HG03064 (cell line): ENCODE results near the gene TTC13.

Experiments
- ATAC-seq: cut with Tn5 transposase; IDR thresholded peaks from one replicate; pipeline ENCODE4 v1.9.1; 2021; ENCODE audit warnings: low read depth; ENCODE audit not compliant: unreplicated experiment

Gene TTC13

GRCh38 chr1:230877924-230878590, 100.6 kb downstream of the TTC13 start:
- no peak for ATAC-seq

GRCh38 chr1:230877146-230877923, 101.3 kb downstream of the TTC13 start:
- ATAC-seq: no peak

GRCh38 chr1:230876660-230877059, 102.0 kb downstream of the TTC13 start:
- ATAC-seq: no peak

- ATAC-seq: no peak
Measured at GRCh38 chr1:230875370-230875769, 103.3 kb downstream of the TTC13 start.

GRCh38 chr1:230870916-230871315, 107.7 kb downstream of the TTC13 start:
- no peak for ATAC-seq

GRCh38 chr1:230869500-230869899, 109.2 kb downstream of the TTC13 start:
- no peak for ATAC-seq

- ATAC-seq: peak; percentile 50
Measured at GRCh38 chr1:230868736-230869385, 109.8 kb downstream of the TTC13 start.

- peak; percentile 91 for ATAC-seq
Measured at GRCh38 chr1:230867903-230868735, 110.5 kb downstream of the TTC13 start, which contains the start of gene C1orf198. Gene C1orf198, minus strand, starts transcription at chr1:230868521. Its CDS starts 9 bp downstream, at chr1:230868512.

GRCh38 chr1:230867101-230867902, 111.4 kb downstream of the TTC13 start:
- ATAC-seq: peak; percentile 3

- ATAC-seq: no peak
Measured at GRCh38 chr1:230866171-230867070, 112.2 kb downstream of the TTC13 start.

GRCh38 chr1:230865062-230865817, 113.4 kb downstream of the TTC13 start:
- ATAC-seq: no peak

- ATAC-seq: no peak
Measured at GRCh38 chr1:230864441-230864840, 114.2 kb downstream of the TTC13 start.

GRCh38 chr1:230863449-230863848, 115.2 kb downstream of the TTC13 start:
- no peak for ATAC-seq

- ATAC-seq: no peak
Measured at GRCh38 chr1:230861970-230862595, 116.6 kb downstream of the TTC13 start.

- no peak for ATAC-seq
Measured at GRCh38 chr1:230861489-230861888, 117.2 kb downstream of the TTC13 start.

GRCh38 chr1:230860617-230861384, 117.9 kb downstream of the TTC13 start:
- ATAC-seq: no peak
